Mesendoderm (in vitro differentiated cells): ENCODE results near the gene SEMA3B.

ENCODE experiments used
- DNase-seq: peaks from one replicate; pipeline ENCODE4 v3.0.0; 2013
- H2AK5ac ChIP-seq: 2 replicates; pipeline ENCODE4 v1.6.1; 2013; ENCODE audit warnings: low read length, inconsistent platforms
- H2BK120ac ChIP-seq: 2 replicates; pipeline ENCODE4 v1.6.1; 2013; ENCODE audit warnings: low read depth, mild to moderate bottlenecking, low read length, moderate library complexity, mixed read lengths
- H2BK15ac ChIP-seq: replicated peaks from 2 replicates; pipeline ENCODE4 v1.6.1; 2013; ENCODE audit warnings: low read depth, mild to moderate bottlenecking, moderate library complexity
- H2BK5ac ChIP-seq: 2 replicates; pipeline ENCODE4 v1.6.1; 2013; ENCODE audit warnings: low read length, inconsistent platforms
- H3K18ac ChIP-seq: 2 replicates; pipeline ENCODE4 v1.6.1; 2013; ENCODE audit warnings: mild to moderate bottlenecking, low read length, mixed read lengths
- H3K23ac ChIP-seq: one replicate; pipeline ENCODE4 v1.6.1; 2013; ENCODE audit warnings: low read length
- H3K27ac ChIP-seq: 2 replicates; pipeline ENCODE4 v1.5.1; 2013; ENCODE audit warnings: low read depth, mild to moderate bottlenecking, inconsistent platforms, low read length, moderate library complexity
- H3K27me3 ChIP-seq: 2 replicates; pipeline ENCODE4 v1.6.1; 2013; ENCODE audit warnings: low read length, control low read depth, mild to moderate bottlenecking, inconsistent platforms; ENCODE audit not compliant: insufficient read depth, poor library complexity
- H3K36me3 ChIP-seq: 2 replicates; pipeline ENCODE4 v1.6.1; 2013; ENCODE audit warnings: low read length, inconsistent platforms; ENCODE audit not compliant: control insufficient read depth, insufficient read depth
- H3K4ac ChIP-seq: one replicate; pipeline ENCODE4 v1.6.1; 2013; ENCODE audit warnings: low read depth, mild to moderate bottlenecking, low read length, moderate library complexity
- H3K4me1 ChIP-seq: 2 replicates; pipeline ENCODE4 v1.6.1; 2013; ENCODE audit warnings: low read depth, low read length, inconsistent platforms; ENCODE audit not compliant: control insufficient read depth
- H3K4me2 ChIP-seq: 2 replicates; pipeline ENCODE4 v1.6.1; 2013; ENCODE audit warnings: low read length
- H3K4me3 ChIP-seq: 2 replicates; pipeline ENCODE4 v1.5.1; 2013; ENCODE audit warnings: mild to moderate bottlenecking, low read length
- H3K56ac ChIP-seq: one replicate; pipeline ENCODE4 v1.6.1; 2013; ENCODE audit warnings: low read length
- H3K79me1 ChIP-seq: 2 replicates; pipeline ENCODE4 v1.6.1; 2013; ENCODE audit warnings: low read length, inconsistent platforms
- H3K79me2 ChIP-seq: 2 replicates; pipeline ENCODE4 v1.6.1; 2013; ENCODE audit warnings: mild to moderate bottlenecking, low read length; ENCODE audit not compliant: control insufficient read depth, insufficient read depth
- H3K9ac ChIP-seq: 2 replicates; pipeline ENCODE4 v1.6.1; 2013; ENCODE audit warnings: low read length, inconsistent platforms
- H4K5ac ChIP-seq: one replicate; pipeline ENCODE4 v1.6.1; 2013; ENCODE audit warnings: low read length
- H4K8ac ChIP-seq: one replicate; pipeline ENCODE4 v1.6.1; 2013; ENCODE audit warnings: low read depth, mild to moderate bottlenecking, control low read depth, low read length, moderate library complexity
- WGBS: extraction: QIAGEN DNeasy Blood & Tissue Kit; methylation state at CpG from one replicate; pipeline ENCODE4 v1.1.7; 2013; ENCODE audit warnings: low lambda C conversion rate, missing lambda C conversion rate; ENCODE audit not compliant: insufficient coverage; ENCODE audit errors: extremely low coverage; 5-methylcytosine and 5-hydroxymethylcytosine counted together

The SEMA3B gene

DNA sequence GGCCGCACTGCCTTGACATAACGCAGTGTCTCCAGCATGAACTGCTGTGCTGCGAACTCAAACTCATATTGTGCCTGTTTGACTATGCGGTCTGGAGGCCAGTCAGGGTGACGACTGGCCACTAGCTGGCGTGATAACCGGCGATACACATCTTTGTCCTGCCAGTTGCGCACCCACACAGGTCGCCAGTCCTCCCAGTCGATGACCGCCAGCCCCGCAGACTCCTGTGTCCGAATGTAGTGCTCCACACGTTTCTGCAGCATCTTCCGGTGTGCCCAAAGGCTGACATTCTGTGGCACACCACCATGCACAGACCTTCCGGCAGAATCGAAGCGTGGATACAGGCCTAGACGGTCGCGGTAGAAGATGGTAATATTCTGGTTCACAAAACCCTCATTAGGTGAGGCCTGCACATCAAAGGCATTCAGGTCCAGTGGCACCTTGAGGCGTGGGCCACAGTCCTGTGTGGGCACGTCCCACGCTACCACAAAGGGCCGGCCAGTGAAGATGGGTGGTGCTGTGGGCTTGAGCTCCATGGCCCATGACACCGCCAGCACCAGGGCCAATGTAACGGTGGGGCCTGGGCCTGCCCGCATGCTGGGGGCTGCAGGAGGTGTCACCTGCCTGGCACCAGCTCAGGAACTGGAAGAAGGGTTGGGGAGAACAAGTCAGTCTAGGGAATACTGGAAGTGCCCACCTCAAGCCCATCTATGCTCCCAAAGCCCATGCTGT is 51.1 kb downstream of the SEMA3B start:
- H3K27me3 ChIP-seq: no peaks in the 10 kb centered on the region
- peak overlapping the region; percentile 96 for H3K56ac ChIP-seq
- no peak overlapping the region for H2BK5ac ChIP-seq
- no peak overlapping the region for H3K4ac ChIP-seq
- H2BK15ac ChIP-seq: no peak overlapping the region
- H2AK5ac ChIP-seq: peak overlapping the region; percentile 76
- peak overlapping the region; percentile 94 for H3K4me3 ChIP-seq
- H3K4me1 ChIP-seq: peaks cover 14% of the 10 kb centered on the region
- H3K36me3 ChIP-seq: peaks cover 10% of the 10 kb centered on the region
- H3K79me1 ChIP-seq: peaks cover 29% of the 10 kb centered on the region
- H4K5ac ChIP-seq: no peak overlapping the region
- H4K8ac ChIP-seq: no peak overlapping the region
- H3K79me2 ChIP-seq: peaks cover 27% of the 10 kb centered on the region
- DNase-seq: no peak
- H3K23ac ChIP-seq: peak overlapping the region; percentile 32
- H3K18ac ChIP-seq: no peak overlapping the region
- peak overlapping the region; percentile 73 for H3K4me2 ChIP-seq
- no peak overlapping the region for H3K27ac ChIP-seq
- peak overlapping the region; percentile 94 for H3K9ac ChIP-seq
- WGBS: no CpG with 5 or more reads among the region's 29 CpGs
- H2BK120ac ChIP-seq: no peak overlapping the region

DNA sequence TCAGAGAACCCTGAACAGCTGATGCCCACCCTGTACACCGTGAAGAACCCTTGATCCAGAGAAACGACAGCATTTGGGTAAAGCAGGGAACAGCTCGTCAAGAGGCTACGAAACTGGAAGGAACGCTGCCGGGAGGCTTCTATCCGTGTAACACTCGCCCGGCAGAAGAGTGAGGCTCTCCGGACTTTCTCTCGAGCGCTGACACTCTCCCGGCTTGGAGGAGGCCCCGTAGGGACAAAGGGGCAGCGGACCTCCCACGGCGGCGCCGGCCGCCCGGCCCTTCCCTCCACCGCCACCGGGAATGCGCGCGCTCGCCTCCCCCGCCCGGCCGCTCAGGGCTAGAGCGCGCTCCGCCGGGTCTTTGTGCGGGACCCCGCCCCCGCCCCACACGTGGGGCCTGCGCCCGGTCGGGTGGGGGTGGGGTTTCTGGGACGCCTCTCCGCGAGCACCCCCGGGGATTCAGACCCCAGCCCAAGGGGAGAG is 51.9 kb downstream of the SEMA3B start:
- H3K4ac ChIP-seq: peak overlapping the region; percentile 63
- H3K56ac ChIP-seq: peak overlapping the region; percentile 96
- peak overlapping the region; percentile 94 for H3K4me3 ChIP-seq
- peak; percentile 81 for DNase-seq
- peak overlapping the region; percentile 32 for H3K23ac ChIP-seq
- H3K27me3 ChIP-seq: no peaks in the 10 kb centered on the region
- H3K27ac ChIP-seq: peak overlapping the region; percentile 76
- H3K4me1 ChIP-seq: peaks cover 14% of the 10 kb centered on the region
- no peak overlapping the region for H2BK15ac ChIP-seq
- peaks cover 13% of the 10 kb centered on the region for H3K36me3 ChIP-seq
- peak overlapping the region; percentile 18 for H2BK5ac ChIP-seq
- peak overlapping the region; percentile 94 for H3K9ac ChIP-seq
- peak overlapping the region; percentile 28 for H2AK5ac ChIP-seq
- WGBS: no CpG with 5 or more reads among the region's 45 CpGs
- no peak overlapping the region for H4K8ac ChIP-seq
- H3K79me1 ChIP-seq: peaks cover 29% of the 10 kb centered on the region
- peak overlapping the region; percentile 53 for H3K18ac ChIP-seq
- peak overlapping the region; percentile 73 for H3K4me2 ChIP-seq
- no peak overlapping the region for H4K5ac ChIP-seq
- H2BK120ac ChIP-seq: no peak overlapping the region
- H3K79me2 ChIP-seq: peaks cover 27% of the 10 kb centered on the region

DNA sequence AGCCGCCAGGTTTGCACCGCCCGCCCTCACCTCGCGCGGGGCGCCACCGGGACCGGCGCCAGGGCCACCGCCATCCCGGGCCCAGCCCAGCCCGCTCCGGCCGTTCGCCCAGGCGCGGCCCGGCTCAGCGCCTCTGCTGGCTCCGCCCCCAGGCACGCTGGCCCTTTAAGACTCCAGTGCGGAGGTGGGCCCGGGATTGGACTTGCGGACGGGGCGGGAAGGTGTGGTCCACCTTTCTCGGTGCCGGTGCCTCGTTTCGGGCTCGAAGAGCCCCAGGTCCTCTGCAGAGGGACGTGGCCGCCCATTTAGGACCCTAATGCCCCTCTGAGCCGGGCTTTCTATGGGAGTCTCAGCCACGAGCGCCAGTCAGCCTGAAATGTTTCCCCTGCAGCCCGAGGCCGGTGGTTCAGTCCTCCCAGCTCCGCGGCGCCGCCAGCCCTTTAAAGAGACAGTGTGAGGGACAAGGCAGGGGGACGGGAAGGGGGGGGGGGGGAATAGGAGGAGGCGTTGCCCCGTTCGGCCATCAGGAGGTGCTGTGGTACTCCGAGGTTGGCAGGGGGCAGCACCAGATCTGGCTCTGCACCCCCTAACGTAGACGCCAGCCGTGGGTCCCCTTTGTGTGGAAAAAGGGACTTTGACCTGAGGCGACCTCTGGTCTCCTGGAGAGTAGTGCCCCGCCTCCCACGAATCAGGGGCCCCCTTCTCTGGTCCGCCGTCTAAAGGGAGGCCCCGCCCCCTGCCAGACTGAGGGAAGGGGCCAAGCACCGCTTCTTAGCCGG is 52.6 kb downstream of the SEMA3B start:
- Histone ChIP-seq H2BK120ac (no peak overlapping the region), H2AK5ac (no peak overlapping the region), H4K8ac (no peak overlapping the region), H3K27ac (peak overlapping the region; percentile 76), H2BK15ac (no peak overlapping the region), H4K5ac (no peak overlapping the region), H3K79me1 (peaks cover 27% of the 10 kb centered on the region), H3K4me2 (peak overlapping the region; percentile 94), H3K79me2 (peaks cover 27% of the 10 kb centered on the region), H3K18ac (peak overlapping the region; percentile 86), H3K23ac (peak overlapping the region; percentile 33), H3K4me1 (peaks cover 14% of the 10 kb centered on the region), H2BK5ac (peak overlapping the region; percentile 96), H3K56ac (peak overlapping the region; percentile 96), H3K9ac (peak overlapping the region; percentile 97), H3K36me3 (peaks cover 13% of the 10 kb centered on the region), H3K4ac (peak overlapping the region; percentile 70), H3K27me3 (no peaks in the 10 kb centered on the region), H3K4me3 (peak overlapping the region; percentile 94)
- peak; percentile 97 for DNase-seq
- WGBS: no CpG with 5 or more reads among the region's 59 CpGs

DNA sequence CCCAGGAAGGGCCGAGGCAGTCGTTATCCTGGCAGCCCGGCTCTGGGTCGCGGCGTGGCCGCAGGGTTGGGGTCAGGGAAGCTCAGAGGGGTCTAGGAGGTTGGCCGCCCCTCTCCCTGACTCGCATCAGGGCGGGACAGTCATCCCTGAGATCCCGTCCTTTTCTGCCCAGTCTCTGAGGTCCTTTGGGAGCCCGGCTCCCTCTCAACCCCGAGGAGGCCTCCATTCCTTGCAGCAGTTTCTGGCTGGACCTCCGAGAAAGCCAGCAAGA is 53.1 kb downstream of the SEMA3B start:
- H3K4me2 ChIP-seq: peak overlapping the region; percentile 94
- peak overlapping the region; percentile 92 for H2AK5ac ChIP-seq
- H3K4me1 ChIP-seq: peaks cover 14% of the 10 kb centered on the region
- H3K56ac ChIP-seq: peak overlapping the region; percentile 96
- H3K79me2 ChIP-seq: peaks cover 29% of the 10 kb centered on the region
- H3K23ac ChIP-seq: peak overlapping the region; percentile 53
- H3K36me3 ChIP-seq: peaks cover 13% of the 10 kb centered on the region
- DNase-seq: no peak
- no peak overlapping the region for H2BK15ac ChIP-seq
- H3K27me3 ChIP-seq: no peaks in the 10 kb centered on the region
- H3K4ac ChIP-seq: peak overlapping the region; percentile 70
- H3K79me1 ChIP-seq: peaks cover 27% of the 10 kb centered on the region
- peak overlapping the region; percentile 73 for H4K5ac ChIP-seq
- WGBS: no CpG with 5 or more reads among the region's 14 CpGs
- H2BK5ac ChIP-seq: peak overlapping the region; percentile 83
- H3K18ac ChIP-seq: peak overlapping the region; percentile 86
- H3K9ac ChIP-seq: peak overlapping the region; percentile 97
- H4K8ac ChIP-seq: no peak overlapping the region
- peak overlapping the region; percentile 55 for H2BK120ac ChIP-seq
- H3K27ac ChIP-seq: peak overlapping the region; percentile 76
- peak overlapping the region; percentile 65 for H3K4me3 ChIP-seq

DNA sequence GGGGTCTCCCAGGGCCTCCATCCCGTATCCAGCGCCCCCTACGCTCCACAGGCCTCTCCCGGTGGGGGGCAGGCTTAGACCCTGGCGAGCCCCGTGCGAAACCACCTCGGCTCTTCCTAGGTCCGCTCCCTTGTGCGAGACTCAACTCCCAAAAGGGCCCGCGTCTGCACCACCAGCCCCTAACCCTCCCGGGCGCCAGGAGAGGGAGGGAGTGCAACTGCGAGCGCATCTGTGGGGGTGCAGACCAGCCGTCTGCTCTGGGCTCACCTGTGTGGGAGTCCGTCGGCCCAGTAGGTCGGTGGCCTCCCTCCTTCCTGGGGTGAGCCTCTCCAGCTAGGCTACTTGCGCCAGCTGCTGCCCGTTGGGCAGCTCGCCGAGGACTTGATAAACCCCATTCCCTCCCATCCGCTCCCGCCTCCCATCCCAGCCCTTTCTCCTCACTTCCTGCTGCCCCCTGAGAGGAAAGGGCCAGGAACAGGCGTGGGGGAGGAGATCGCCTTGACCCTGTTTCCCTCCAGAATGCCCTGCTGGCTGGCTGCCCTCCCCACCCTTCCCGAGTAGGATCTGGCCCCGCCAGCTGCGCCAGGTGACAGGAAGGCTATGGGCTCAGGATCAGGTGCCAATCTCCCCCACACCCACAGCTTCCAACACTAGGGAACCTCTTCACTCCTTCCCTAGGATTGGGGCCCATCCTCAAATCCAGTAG is 53.6 kb downstream of the SEMA3B start, which contains the start of gene HYAL2:
Gene HYAL2 (minus strand): TSS at position 360 of the 706 bp plus-strand sequence. CDS start 2,256 bp downstream, outside the sequence.
- Histone ChIP-seq H2BK5ac (peak within 1 kb of the TSS; percentile 83), H3K4ac (peak within 1 kb of the TSS; percentile 70), H2AK5ac (peak within 1 kb of the TSS; percentile 92), H3K18ac (peak within 1 kb of the TSS; percentile 86), H2BK120ac (peak within 1 kb of the TSS; percentile 55), H3K23ac (peak within 1 kb of the TSS; percentile 53), H3K56ac (peak within 1 kb of the TSS; percentile 96), H3K79me1 (peaks cover 27% of the 10 kb centered on the region), H4K8ac (no peak within 1 kb of the TSS), H4K5ac (peak within 1 kb of the TSS; percentile 73), H3K9ac (peak within 1 kb of the TSS; percentile 97), H3K4me3 (peak within 1 kb of the TSS; percentile 65), H3K27ac (peak within 1 kb of the TSS; percentile 76), H3K79me2 (peaks cover 34% of the 10 kb centered on the region), H3K4me1 (peaks cover 14% of the 10 kb centered on the region), H3K4me2 (peak within 1 kb of the TSS; percentile 94), H3K27me3 (no peaks in the 10 kb centered on the region), H2BK15ac (no peak within 1 kb of the TSS), H3K36me3 (peaks cover 13% of the 10 kb centered on the region)
- no CpG with 5 or more reads among the region's 31 CpGs for WGBS
- DNase-seq: peak; percentile 61
